Epithelial cell of umbilical artery (primary cell): ENCODE data around the gene TMEM123. TPM values are rescaled to one million over a fixed set of nuclear protein-coding genes. Genes with fewer than 3 reads are reported as not detected.

Experiments used
- total RNA-seq: library from RNA; depleted of rRNA; stranded (reverse); fragments of >200 nt; gene quantifications from 2 replicates; pipeline ENCODE4 v1.2.3, GENCODE V29; 2014

TMEM123 gene
- 125 and 153 TPM in 2 replicates for total RNA-seq

DNA sequence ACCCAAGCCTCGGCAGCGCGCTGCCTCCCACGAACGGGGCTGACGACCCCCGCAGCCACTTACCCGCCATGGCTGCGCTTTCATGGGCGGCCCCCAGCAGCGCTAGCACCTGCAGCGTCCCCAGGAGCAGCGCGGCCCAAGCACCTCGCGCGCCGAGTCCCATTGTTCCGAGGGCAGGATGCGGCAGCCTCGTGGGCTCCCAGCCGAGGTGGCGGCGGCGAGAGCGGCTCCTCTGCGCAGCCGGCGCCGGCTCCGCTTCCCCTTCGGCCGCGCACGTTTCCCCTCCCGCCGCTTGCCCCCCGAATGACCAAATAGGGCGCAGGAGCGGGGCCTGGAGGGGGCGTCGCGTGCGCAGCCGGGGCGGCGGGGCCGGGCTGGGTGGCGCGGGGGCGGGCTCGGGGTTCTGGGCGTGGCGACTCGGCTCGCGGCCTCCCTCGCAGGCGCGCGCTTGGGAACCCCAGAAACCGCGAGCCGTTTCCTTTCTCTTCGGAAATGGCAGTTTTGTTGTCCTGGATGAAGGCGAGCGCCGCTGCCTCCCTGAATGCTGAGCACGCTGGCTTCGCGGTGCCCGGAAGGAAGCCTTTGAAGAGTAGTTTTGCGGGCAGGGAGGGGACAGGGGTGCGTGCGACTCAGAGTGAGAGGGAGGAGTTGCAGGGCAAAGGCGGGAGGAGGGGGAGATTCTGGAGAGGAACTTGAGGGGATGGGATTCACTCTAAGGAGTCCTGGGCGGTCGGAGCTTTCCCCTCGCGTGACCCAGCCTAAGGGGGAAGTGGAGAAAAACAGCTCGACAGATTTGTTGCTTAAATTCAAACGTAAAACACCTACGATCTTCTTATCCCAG, at the start of gene TMEM123:
TSS of gene TMEM123 (minus strand) at position 305 of the 841 bp plus-strand sequence. CDS start at position 163, 142 bp downstream.

GRCh38 chr11:102346748-102347461, 105.7 kb downstream of the TMEM123 start, which contains the start of gene BIRC2:
Gene BIRC2, plus strand, starts transcription at chr11:102347214. Its CDS starts 2,641 bp downstream, at chr11:102349855.

Other genes with a start within 250 kb of the TMEM123 start
- 0.97 and 7.9 TPM in 2 replicates for gene BIRC3, start 135.3 kb downstream of the TMEM123 start, total RNA-seq
- 61.2 and 70.2 TPM in 2 replicates for gene BIRC2, start 105.6 kb downstream of the TMEM123 start, total RNA-seq
- gene MMP7, start 78.0 kb upstream of the TMEM123 start, total RNA-seq: 0.30 and 0.97 TPM in 2 replicates
- gene MMP20, start 172.6 kb upstream of the TMEM123 start, total RNA-seq: not detected in 2 replicates